HK-2 (cell line): ENCODE measurements around the gene YY1.
A peak's percentile ranks its signal among the peaks of the same experiment; 100 is the strongest.
"Not testable (repeated sequence)": the region's sequence is repeated elsewhere in the genome, so short reads cannot be mapped to it uniquely, and the experiment has no call there.

Experiments
- DNase-seq: peaks from one replicate; pipeline ENCODE4 v3.0.0-alpha.2; 2018; ENCODE audit not compliant: unreplicated experiment

Gene YY1

GRCh38 chr14:100238419-100239210 is at the start of gene YY1:
TSS of gene YY1 (plus strand) at chr14:100239144. CDS start at chr14:100239245, 101 bp downstream.
- peak; percentile 98 for DNase-seq

- no peak for DNase-seq
Observed at GRCh38 chr14:100190126-100190525, 48.8 kb upstream of the YY1 start.

GRCh38 chr14:100191584-100192249 is 47.2 kb upstream of the YY1 start:
- no peak for DNase-seq

GRCh38 chr14:100192250-100192671 is 46.7 kb upstream of the YY1 start:
- DNase-seq: no peak

- DNase-seq: peak; percentile 100
Observed at GRCh38 chr14:100192672-100193416, 46.1 kb upstream of the YY1 start.

- no peak for DNase-seq
Observed at GRCh38 chr14:100193417-100194357, 45.3 kb upstream of the YY1 start.

- no peak for DNase-seq
Observed at GRCh38 chr14:100199240-100199860, 39.6 kb upstream of the YY1 start.

GRCh38 chr14:100200311-100200710 is 38.6 kb upstream of the YY1 start:
- no peak for DNase-seq

GRCh38 chr14:100201701-100202100 is 37.2 kb upstream of the YY1 start:
- no peak for DNase-seq

GRCh38 chr14:100202712-100203111 is 36.2 kb upstream of the YY1 start:
- no peak for DNase-seq

GRCh38 chr14:100203146-100203545 is 35.8 kb upstream of the YY1 start:
- no peak for DNase-seq

- DNase-seq: no peak
Observed at GRCh38 chr14:100203962-100204834, 34.7 kb upstream of the YY1 start.

- not testable (repeated sequence) for DNase-seq
Observed at GRCh38 chr14:100204835-100205167, 34.1 kb upstream of the YY1 start.

GRCh38 chr14:100207588-100207987 is 31.4 kb upstream of the YY1 start:
- DNase-seq: not testable (repeated sequence)

- DNase-seq: not testable (repeated sequence)
Observed at GRCh38 chr14:100208136-100208535, 30.8 kb upstream of the YY1 start.

GRCh38 chr14:100211366-100211765 is 27.6 kb upstream of the YY1 start:
- DNase-seq: no peak

- no peak for DNase-seq
Observed at GRCh38 chr14:100211893-100212292, 27.1 kb upstream of the YY1 start.

- DNase-seq: no peak
Observed at GRCh38 chr14:100212476-100213333, 26.2 kb upstream of the YY1 start.

- no peak for DNase-seq
Observed at GRCh38 chr14:100213587-100213955, 25.4 kb upstream of the YY1 start.
